Measurements from ENCODE around the gene SELENON.

DNA sequence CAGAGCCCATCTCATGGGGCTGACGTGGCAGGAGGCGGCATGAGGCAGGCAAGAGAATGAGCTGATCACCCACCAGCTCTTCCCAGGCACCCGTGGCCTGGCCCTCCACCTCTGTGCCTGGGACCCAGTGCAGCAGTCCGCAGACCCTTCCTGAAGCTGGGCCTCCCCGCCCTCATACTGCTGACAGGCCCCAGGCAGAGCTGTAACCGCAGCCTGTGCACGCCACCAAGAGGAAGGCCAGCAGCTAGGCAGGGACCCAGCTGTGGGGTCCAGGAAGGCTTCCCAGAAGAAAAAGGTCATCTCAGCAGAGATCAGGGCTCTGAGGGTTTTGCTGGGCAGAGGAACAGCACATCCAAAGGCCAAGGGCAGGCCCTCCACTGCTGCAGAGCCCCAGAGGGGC, 9.9 kb downstream of the SELENON start:
- no peak for TF ChIP-seq TAF1 (IDR thresholded peaks at IDR 0.05; ENCODE audit: low read depth, low read length)
- no peak for TF ChIP-seq SPI1 (IDR thresholded peaks at IDR 0.05; ENCODE audit: low read depth, low read length)

Data from GM12891 (cell line).